Loucy (cell line): ENCODE results near the gene HHATL.

Experiments
- CTCF ChIP-seq: fragments of 200-600 bp; sonication (generic); conservative IDR thresholded peaks from 2 replicates; pipeline ENCODE4 v1.5.1; 2014; ENCODE audit warnings: mild to moderate bottlenecking, antibody characterized with exemption, low read length
- EZH2phosphoT487 ChIP-seq: fragments of 200-600 bp; IDR thresholded peaks from 2 replicates; pipeline ENCODE4 v1.6.1; 2018; ENCODE audit warnings: antibody characterized with exemption, mild to moderate bottlenecking, moderate library complexity, borderline replicate concordance

- TF ChIP-seq CTCF = no peak
- TF ChIP-seq EZH2phosphoT487 = no peak
These were observed 1.1 kb downstream of the HHATL start for GRCh38 chr3:42701371-42702065.
